Osteoblast (primary cell): ENCODE measurements around the gene CDHR3. TPM values are rescaled to one million over a fixed set of nuclear protein-coding genes. Genes with fewer than 3 reads are reported as not detected.

ENCODE experiments used
- DNase-seq: peaks from one replicate; pipeline ENCODE4 v3.0.0; 2011; ENCODE audit warnings: low spot score, mixed read lengths; ENCODE audit not compliant: insufficient read length; ENCODE audit errors: missing footprints
- H2AFZ ChIP-seq: 2 replicates; pipeline ENCODE4 v1.6.0; 2011; ENCODE audit warnings: mild to moderate bottlenecking, low read length
- H3K27ac ChIP-seq: 2 replicates; pipeline ENCODE4 v1.5.1; 2011; ENCODE audit warnings: mild to moderate bottlenecking, low read depth, low read length, moderate library complexity
- H3K27me3 ChIP-seq: 2 replicates; pipeline ENCODE4 v1.6.0; 2012; ENCODE audit warnings: mild to moderate bottlenecking, control low read depth, inconsistent platforms, low read length, moderate library complexity; ENCODE audit not compliant: insufficient read depth
- H3K36me3 ChIP-seq: 2 replicates; pipeline ENCODE4 v1.5.1; 2011; ENCODE audit warnings: mild to moderate bottlenecking, low read length, control low read depth, moderate library complexity; ENCODE audit not compliant: insufficient read depth
- H3K4me1 ChIP-seq: 2 replicates; pipeline ENCODE4 v1.5.1; 2011; ENCODE audit warnings: mild to moderate bottlenecking, low read length, control low read depth, moderate library complexity; ENCODE audit not compliant: insufficient read depth
- H3K4me2 ChIP-seq: 2 replicates; pipeline ENCODE4 v1.6.0; 2011; ENCODE audit warnings: mild to moderate bottlenecking, low read length; ENCODE audit not compliant: insufficient read depth
- H3K4me3 ChIP-seq: fragments of 200-600 bp; sonication (generic); 3 replicates; pipeline ENCODE4 v1.5.1; 2012; ENCODE audit warnings: mild to moderate bottlenecking, low read length, inconsistent platforms; ENCODE audit not compliant: insufficient read depth
- H3K79me2 ChIP-seq: 2 replicates; pipeline ENCODE4 v1.6.0; 2012; ENCODE audit warnings: mild to moderate bottlenecking, low read length, control low read depth, inconsistent platforms; ENCODE audit not compliant: insufficient read depth
- H3K9me3 ChIP-seq: 2 replicates; pipeline ENCODE4 v1.5.1; 2011; ENCODE audit warnings: low read depth, low read length, control low read depth
- H4K20me1 ChIP-seq: 2 replicates; pipeline ENCODE4 v1.6.0; 2012; ENCODE audit warnings: mild to moderate bottlenecking, low read length, control low read depth; ENCODE audit not compliant: insufficient read depth
- total RNA-seq: library from RNA; depleted of rRNA; stranded (reverse); fragments of >200 nt; gene quantifications from 2 replicates; pipeline ENCODE4 v1.2.3, GENCODE V29; 2012
- TF ChIP-seq, protein P1 (sequence below): IDR thresholded peaks from 2 replicates; pipeline ENCODE4 v1.5.1; 2011; ENCODE audit warnings: mild to moderate bottlenecking, low read depth, low read length, moderate library complexity; ENCODE audit errors: extremely low read depth

CDHR3 gene
- total RNA-seq, 1 donor: 8.3 TPM

DNA sequence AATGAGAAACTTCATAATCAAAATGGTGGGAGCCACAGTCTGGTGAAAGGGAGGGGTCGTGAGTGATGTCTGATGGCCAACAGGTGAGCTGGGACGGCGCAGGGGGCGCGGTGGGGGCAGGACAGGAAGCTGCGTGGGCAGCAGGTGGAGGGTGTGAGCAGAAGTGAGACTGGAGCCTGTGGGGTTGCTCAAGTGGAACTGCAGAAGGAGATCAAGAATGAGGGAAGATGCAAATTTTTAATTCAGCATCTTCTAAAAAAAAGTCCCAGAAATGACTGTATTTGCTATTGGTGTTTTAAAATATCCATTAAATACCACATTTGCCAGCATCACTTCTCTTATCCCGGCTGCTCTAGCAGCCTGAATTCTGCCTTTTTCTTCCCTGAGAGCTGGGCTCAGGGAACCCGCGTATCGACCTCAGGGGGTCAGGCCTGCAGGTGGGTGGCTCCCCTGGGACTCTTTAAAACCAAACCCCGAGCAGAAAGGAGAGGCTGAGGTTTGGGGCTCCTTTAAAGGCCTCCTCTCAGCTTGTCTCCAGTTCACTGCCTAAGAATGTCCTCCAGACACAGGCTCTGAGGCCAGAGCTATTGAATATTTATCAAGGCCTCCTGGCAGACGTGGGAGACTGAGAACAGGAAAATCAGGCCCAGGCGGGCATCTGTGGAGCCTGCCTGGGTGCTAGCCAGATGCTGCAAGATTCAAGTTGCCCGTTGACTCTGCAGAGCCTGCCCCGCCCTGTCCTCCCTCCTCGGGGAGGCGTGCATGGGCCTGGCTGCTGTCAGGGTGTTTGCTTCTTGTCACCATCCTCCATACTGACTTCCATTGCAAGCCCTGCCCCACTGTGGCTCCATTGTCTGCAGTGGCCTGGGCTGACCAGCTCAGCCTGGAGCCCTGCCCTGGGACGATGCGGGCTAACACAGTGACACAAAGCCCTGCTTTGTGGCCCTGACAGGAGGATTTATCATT, 95.2 kb downstream of the CDHR3 start:
- H3K79me2 ChIP-seq: no peaks in the 10 kb centered on the region
- no peak overlapping the region for H3K4me2 ChIP-seq
- DNase-seq: no peak
- no peaks in the 10 kb centered on the region for H4K20me1 ChIP-seq
- H3K27ac ChIP-seq: no peak overlapping the region
- no peak overlapping the region for H3K4me3 ChIP-seq
- no peaks in the 10 kb centered on the region for H3K9me3 ChIP-seq
- peaks cover 4% of the 10 kb centered on the region for H3K27me3 ChIP-seq
- H2AFZ ChIP-seq: no peak overlapping the region
- H3K36me3 ChIP-seq: no peaks in the 10 kb centered on the region
- peaks cover 3% of the 10 kb centered on the region for H3K4me1 ChIP-seq
- TF ChIP-seq, protein P1, sequence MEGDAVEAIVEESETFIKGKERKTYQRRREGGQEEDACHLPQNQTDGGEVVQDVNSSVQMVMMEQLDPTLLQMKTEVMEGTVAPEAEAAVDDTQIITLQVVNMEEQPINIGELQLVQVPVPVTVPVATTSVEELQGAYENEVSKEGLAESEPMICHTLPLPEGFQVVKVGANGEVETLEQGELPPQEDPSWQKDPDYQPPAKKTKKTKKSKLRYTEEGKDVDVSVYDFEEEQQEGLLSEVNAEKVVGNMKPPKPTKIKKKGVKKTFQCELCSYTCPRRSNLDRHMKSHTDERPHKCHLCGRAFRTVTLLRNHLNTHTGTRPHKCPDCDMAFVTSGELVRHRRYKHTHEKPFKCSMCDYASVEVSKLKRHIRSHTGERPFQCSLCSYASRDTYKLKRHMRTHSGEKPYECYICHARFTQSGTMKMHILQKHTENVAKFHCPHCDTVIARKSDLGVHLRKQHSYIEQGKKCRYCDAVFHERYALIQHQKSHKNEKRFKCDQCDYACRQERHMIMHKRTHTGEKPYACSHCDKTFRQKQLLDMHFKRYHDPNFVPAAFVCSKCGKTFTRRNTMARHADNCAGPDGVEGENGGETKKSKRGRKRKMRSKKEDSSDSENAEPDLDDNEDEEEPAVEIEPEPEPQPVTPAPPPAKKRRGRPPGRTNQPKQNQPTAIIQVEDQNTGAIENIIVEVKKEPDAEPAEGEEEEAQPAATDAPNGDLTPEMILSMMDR: no peak

DNA sequence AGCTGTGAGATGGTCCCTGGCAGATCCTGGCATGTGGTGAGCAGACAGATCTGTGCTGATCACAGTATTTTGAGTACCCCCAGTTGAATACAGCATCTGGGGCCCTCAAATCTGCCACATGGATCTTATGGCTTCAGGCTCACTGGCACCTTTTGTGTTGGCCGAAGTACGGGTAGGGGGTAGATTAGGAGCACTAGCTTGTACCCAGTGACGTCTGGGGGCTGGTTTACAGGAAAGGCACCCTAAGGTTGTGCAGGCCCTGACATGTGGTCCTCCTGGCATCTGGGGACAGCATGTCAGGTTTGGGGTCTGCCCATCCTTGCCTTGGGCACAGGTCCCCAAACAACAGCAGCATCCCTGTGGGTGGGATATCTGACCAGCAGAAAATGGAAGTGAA, 95.9 kb downstream of the CDHR3 start:
- Histone ChIP-seq H2AFZ (no peak overlapping the region), H3K79me2 (no peaks in the 10 kb centered on the region), H3K4me3 (no peak overlapping the region), H3K4me2 (no peak overlapping the region), H3K36me3 (no peaks in the 10 kb centered on the region), H3K9me3 (no peaks in the 10 kb centered on the region), H3K4me1 (peaks cover 3% of the 10 kb centered on the region), H3K27ac (no peak overlapping the region), H4K20me1 (no peaks in the 10 kb centered on the region), H3K27me3 (peaks cover 4% of the 10 kb centered on the region)
- TF ChIP-seq, protein P1: no peak
- DNase-seq: no peak

DNA sequence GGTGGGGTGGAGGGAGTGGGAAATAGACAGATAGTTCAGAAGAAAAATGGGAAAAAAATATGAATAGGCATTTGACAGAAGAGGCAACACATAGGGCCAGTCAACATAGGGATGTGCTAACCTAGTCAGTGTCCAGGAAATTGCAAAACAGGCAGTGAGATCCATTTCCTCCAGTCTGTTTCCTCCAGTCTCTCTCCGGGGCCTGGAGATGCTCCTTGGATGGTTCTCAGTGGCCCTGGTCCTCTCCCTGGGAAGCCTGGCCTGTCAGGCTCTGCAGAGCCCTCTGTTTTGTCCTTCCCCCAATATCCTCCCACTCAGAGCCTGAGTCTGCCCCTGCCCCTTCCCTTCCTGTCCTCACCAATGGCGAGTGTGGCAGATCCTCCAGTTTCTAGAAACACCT, 96.5 kb downstream of the CDHR3 start:
- DNase-seq: no peak
- H3K27me3 ChIP-seq: peaks cover 4% of the 10 kb centered on the region
- H3K36me3 ChIP-seq: no peaks in the 10 kb centered on the region
- H3K9me3 ChIP-seq: no peaks in the 10 kb centered on the region
- H3K4me3 ChIP-seq: no peak overlapping the region
- H3K4me2 ChIP-seq: no peak overlapping the region
- H2AFZ ChIP-seq: no peak overlapping the region
- no peaks in the 10 kb centered on the region for H3K79me2 ChIP-seq
- H3K4me1 ChIP-seq: peaks cover 5% of the 10 kb centered on the region
- TF ChIP-seq, protein P1: no peak
- H3K27ac ChIP-seq: no peak overlapping the region
- no peaks in the 10 kb centered on the region for H4K20me1 ChIP-seq

DNA sequence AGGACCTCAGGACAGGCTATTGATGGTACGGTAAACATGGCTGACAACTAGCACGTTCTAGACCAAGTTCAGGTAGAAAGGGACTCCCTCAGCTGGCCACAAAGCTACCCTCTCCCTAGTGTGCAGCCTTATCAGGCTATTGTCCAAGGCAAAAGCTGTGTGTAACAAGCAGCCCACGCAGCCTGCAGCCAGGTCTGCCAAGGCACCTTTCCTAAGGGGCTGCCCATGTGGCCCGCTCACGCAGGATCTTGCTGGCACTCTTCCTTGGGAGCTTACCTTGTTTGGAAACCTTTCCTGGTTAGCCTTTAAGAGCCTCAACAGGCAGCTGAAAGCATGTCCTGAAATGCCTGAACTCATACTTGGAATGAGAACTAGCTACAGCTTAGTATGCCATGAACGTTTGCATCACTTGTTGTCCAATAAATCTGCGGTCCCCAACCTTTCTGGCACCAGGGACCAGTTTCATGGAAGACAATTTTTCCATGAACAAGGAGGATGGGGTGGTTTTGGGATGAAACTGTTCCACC, 97.4 kb downstream of the CDHR3 start:
- no peaks in the 10 kb centered on the region for H3K9me3 ChIP-seq
- no peaks in the 10 kb centered on the region for H3K79me2 ChIP-seq
- H3K36me3 ChIP-seq: no peaks in the 10 kb centered on the region
- no peak for DNase-seq
- no peak overlapping the region for H3K4me3 ChIP-seq
- no peak overlapping the region for H3K27ac ChIP-seq
- H2AFZ ChIP-seq: no peak overlapping the region
- TF ChIP-seq, protein P1: no peak
- H3K4me1 ChIP-seq: peaks cover 12% of the 10 kb centered on the region
- H3K4me2 ChIP-seq: no peak overlapping the region
- no peaks in the 10 kb centered on the region for H4K20me1 ChIP-seq
- no peaks in the 10 kb centered on the region for H3K27me3 ChIP-seq
